PFSK-1 (cell line): ENCODE results near the gene CDK19. TPM values are rescaled to one million over a fixed set of nuclear protein-coding genes. Genes with fewer than 3 reads are reported as not detected.
A peak's percentile ranks its signal among the peaks of the same experiment; 100 is the strongest.

Source experiments
- FOXP2 ChIP-seq: optimal IDR thresholded peaks from 2 replicates; pipeline ENCODE3; 2011; ENCODE audit warnings: borderline replicate concordance, control low read depth, inconsistent platforms; ENCODE audit not compliant: insufficient read depth; ENCODE audit errors: extremely low read length, extremely low read depth
- POLR2AphosphoS5 ChIP-seq: IDR thresholded peaks from 2 replicates; pipeline ENCODE4 v1.6.1; 2012; ENCODE audit warnings: low read depth, mild to moderate bottlenecking, control low read depth, low read length, moderate library complexity
- SIN3A ChIP-seq: IDR thresholded peaks from 2 replicates; pipeline ENCODE4 v1.6.1; 2012; ENCODE audit warnings: mild to moderate bottlenecking, low read length, moderate library complexity, borderline replicate concordance; ENCODE audit not compliant: insufficient read depth
- TAF1 ChIP-seq: IDR thresholded peaks from 2 replicates; pipeline ENCODE4 v1.6.1; 2012; ENCODE audit warnings: low read length, control low read depth, borderline replicate concordance; ENCODE audit not compliant: insufficient read depth
- polyA plus RNA-seq: library from polyadenylated mRNA; unstranded; fragments of >200 nt; gene quantifications from one replicate; pipeline ENCODE4 v1.2.1, GENCODE V29; 2012; ENCODE audit warnings: low read depth, missing spikeins; ENCODE audit not compliant: insufficient read length
- TF ChIP-seq, protein P1 (sequence below), 2 experiments: IDR thresholded peaks; 2 replicates each; pipeline versions ENCODE4 v1.6.1 to v1.8.0; 2011 to 2012; ENCODE audit warnings: low read depth in 2 of 2, low read length in 2 of 2, control low read depth in 1 of 2, inconsistent platforms in 1 of 2, mild to moderate bottlenecking in 1 of 2, moderate library complexity in 1 of 2; ENCODE audit not compliant: insufficient read depth in 1 of 2

Gene CDK19
- 3.7 TPM for polyA plus RNA-seq

DNA sequence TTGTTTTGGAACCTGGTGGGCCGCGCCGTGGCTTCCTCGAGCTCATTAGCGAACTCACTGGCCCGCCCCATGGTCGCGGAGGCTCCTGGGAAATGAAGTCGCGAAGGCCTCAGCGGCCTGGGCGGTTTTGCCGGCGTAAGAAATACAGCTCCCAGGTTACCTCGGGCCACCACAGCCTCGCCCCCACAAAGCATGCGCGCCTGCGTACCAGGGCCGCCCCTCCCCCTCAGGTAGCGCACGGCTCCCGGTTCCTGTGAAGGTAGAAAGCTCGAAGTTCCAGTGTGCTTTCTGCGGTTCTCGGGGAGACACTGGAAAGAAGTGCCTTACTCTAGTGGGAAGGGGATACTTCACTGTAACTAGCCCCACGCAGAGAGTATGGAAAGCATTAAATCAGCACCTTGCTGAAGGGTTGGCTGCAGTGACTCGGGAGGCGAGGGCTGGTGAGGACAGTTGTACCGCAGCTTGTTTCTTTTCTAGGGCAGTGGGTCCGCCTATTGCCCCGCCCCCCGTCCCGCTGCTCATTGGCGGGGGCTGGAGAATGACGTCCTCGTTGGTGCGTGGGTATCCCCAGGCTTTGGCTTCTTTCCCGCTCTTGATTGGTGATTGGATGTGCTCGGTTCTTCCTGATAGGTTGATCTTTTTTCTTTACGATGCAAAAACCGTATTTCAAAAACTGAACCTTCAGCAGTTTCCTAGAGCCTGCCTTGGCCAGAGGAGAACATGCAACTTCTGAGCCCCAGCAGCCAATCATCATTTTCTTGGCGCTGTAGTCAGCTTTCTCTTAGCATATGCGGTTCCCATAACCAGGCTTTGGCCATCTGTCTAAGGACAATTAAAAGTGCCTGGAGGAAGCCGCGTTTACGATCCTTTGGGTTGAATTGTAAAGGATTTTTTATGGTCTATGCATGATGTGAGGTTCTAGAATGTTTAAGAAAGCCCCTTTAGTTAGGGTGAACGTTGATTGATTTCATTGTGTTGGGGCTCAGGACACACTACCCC, at the start of gene CDK19:
CDK19 (minus strand) TSS at position 59 of the 999 bp plus-strand sequence. CDS start 333 bp downstream, outside the sequence.
- TF ChIP-seq, protein P1, sequence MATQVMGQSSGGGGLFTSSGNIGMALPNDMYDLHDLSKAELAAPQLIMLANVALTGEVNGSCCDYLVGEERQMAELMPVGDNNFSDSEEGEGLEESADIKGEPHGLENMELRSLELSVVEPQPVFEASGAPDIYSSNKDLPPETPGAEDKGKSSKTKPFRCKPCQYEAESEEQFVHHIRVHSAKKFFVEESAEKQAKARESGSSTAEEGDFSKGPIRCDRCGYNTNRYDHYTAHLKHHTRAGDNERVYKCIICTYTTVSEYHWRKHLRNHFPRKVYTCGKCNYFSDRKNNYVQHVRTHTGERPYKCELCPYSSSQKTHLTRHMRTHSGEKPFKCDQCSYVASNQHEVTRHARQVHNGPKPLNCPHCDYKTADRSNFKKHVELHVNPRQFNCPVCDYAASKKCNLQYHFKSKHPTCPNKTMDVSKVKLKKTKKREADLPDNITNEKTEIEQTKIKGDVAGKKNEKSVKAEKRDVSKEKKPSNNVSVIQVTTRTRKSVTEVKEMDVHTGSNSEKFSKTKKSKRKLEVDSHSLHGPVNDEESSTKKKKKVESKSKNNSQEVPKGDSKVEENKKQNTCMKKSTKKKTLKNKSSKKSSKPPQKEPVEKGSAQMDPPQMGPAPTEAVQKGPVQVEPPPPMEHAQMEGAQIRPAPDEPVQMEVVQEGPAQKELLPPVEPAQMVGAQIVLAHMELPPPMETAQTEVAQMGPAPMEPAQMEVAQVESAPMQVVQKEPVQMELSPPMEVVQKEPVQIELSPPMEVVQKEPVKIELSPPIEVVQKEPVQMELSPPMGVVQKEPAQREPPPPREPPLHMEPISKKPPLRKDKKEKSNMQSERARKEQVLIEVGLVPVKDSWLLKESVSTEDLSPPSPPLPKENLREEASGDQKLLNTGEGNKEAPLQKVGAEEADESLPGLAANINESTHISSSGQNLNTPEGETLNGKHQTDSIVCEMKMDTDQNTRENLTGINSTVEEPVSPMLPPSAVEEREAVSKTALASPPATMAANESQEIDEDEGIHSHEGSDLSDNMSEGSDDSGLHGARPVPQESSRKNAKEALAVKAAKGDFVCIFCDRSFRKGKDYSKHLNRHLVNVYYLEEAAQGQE (IDR thresholded peaks at IDR 0.05; ENCODE audit: insufficient read depth in 1 of 2, low read depth in 2 of 2, low read length in 2 of 2) = no peak; a peak in 1 of 4 replicates
- TF ChIP-seq SIN3A (peak; percentile 89; the same call in 1 of the 2 replicates), TAF1 (peak; percentile 89), FOXP2 (no peak), POLR2AphosphoS5 (peak; percentile 95)

DNA sequence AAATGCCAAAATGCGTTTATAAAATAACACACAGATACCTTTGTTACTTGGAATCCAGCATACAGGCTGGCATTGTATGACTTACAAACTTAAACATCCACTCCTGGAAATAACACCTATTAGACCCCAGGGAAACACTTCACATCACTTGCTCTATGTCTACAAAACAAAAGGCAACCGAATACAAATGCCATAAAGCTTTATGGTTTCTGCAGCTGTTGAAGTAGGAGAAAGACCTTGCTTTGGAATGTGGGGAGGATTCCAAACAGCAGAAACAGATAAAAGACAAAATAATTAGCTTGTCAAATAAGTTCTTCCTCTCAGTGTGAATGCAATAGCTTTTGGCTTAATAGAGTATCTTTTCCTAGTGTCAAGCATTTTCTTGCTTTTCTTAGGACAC, 49.6 kb upstream of the CDK19 start:
- TF ChIP-seq FOXP2 (no peak), POLR2AphosphoS5 (no peak), TAF1 (no peak), SIN3A (no peak)

DNA sequence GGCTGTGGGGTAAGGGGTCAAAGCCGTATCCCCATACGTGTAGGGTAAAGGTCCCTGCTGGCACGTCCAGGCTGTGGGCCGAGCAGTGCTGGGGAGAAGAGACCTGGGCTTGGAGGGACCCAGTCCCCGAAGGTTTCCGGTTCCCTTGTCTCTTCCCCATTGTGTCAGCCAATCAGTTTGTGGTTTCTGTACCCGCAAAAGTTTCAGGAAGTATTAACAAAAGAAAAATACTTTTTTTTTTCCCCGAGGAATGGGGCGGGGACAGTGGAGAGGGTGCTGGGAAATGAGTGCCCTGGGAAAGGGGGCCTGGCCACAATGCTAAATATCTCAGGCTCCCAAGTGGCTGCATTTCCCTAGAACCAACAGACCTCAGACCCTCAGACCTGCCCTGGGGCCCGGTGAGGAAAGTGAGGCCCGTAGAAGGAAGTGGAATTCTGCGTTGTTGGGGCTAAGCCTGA, 44.1 kb upstream of the CDK19 start:
- no peak for TF ChIP-seq TAF1
- TF ChIP-seq FOXP2 = no peak
- TF ChIP-seq POLR2AphosphoS5 = no peak
- TF ChIP-seq SIN3A = no peak
- TF ChIP-seq, protein P1 (IDR thresholded peaks at IDR 0.05; ENCODE audit: insufficient read depth in 1 of 2, low read depth in 2 of 2, low read length in 2 of 2) = no peak

DNA sequence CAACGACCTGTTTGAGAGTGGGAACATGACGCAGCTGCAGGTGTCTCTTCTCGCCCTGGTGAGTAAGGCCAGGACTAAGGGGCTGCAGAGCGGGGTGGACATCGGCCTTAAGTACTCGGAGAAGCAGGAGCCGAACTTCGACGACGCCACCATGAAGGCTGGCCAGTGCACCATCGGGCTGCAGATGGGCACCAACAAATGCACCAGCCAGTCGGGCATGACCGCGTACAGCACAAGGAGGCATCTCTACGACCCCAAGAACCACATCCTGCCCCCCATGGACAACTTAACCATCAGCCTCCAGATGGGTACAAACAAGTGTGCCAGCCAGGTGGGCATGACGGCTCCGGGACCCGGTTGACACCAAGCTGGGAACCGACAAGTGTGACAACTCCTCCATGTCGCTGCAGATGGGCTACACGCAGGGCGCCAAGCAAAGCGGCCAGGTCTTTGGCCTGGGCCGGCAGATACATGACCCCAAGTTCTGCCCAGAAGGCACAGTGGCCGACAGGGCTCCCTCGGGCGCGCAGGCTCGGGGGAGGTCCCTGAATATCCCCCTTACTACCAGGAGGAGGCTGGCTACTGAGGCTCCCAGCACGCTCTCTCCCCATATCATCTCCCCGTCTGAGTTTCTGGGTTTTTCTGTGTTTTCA, 43.4 kb upstream of the CDK19 start:
- TF ChIP-seq TAF1 (no peak), SIN3A (no peak), FOXP2 (no peak), POLR2AphosphoS5 (no peak)
- TF ChIP-seq, protein P1 (IDR thresholded peaks at IDR 0.05; ENCODE audit: insufficient read depth in 1 of 2, low read depth in 2 of 2, low read length in 2 of 2) = no peak

DNA sequence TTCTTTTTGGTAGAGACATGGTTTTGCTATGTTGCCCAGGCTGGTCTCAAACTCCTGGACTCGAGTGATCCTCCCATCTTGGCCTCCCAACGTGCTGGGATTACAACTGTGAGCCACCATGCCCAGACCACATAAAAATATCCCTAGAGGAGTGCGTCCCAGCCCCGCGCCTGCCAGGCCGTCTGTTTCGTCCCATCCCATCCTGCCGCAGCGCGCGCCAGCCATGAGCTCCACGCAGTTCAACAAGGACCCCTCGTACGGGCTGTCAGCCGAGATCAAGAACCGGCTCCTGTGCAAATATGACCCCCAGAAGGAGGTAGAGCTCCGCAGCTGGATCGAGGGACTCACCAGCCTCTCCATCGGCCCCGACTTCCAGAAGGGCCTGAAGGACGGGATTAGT, 42.7 kb upstream of the CDK19 start:
- no peak for TF ChIP-seq POLR2AphosphoS5
- TF ChIP-seq, protein P1 (IDR thresholded peaks at IDR 0.05; ENCODE audit: insufficient read depth in 1 of 2, low read depth in 2 of 2, low read length in 2 of 2) = no peak
- no peak for TF ChIP-seq SIN3A
- TF ChIP-seq FOXP2 = no peak
- TF ChIP-seq TAF1 = no peak
